BLaER1 (cell line): Measurements from ENCODE around the gene FLNB.

Experiments used
- H3K27ac ChIP-seq: shearing (Covaris generic); formaldehyde crosslinking; 2 replicates; pipeline ENCODE4 v1.8.1; 2022
- H3K27me3 ChIP-seq: shearing (Covaris generic); formaldehyde crosslinking; 2 replicates; pipeline ENCODE4 v1.8.1; 2022
- H3K36me3 ChIP-seq: shearing (Covaris generic); formaldehyde crosslinking; 2 replicates; pipeline ENCODE4 v1.8.1; 2022
- H3K4me1 ChIP-seq: shearing (Covaris generic); formaldehyde crosslinking; 2 replicates; pipeline ENCODE4 v1.8.1; 2022
- H3K4me2 ChIP-seq: shearing (Covaris generic); formaldehyde crosslinking; 2 replicates; pipeline ENCODE4 v1.8.1; 2022
- H3K4me3 ChIP-seq: shearing (Covaris generic); formaldehyde crosslinking; 2 replicates; pipeline ENCODE4 v1.8.1; 2022
- H3K9ac ChIP-seq: shearing (Covaris generic); formaldehyde crosslinking; 2 replicates; pipeline ENCODE4 v1.8.1; 2022
- H3K9me3 ChIP-seq: shearing (Covaris generic); formaldehyde crosslinking; 2 replicates; pipeline ENCODE4 v1.8.1; 2022
- H4K20me1 ChIP-seq: shearing (Covaris generic); formaldehyde crosslinking; 2 replicates; pipeline ENCODE4 v1.8.1; 2022
- Cebpa-rat ChIP-seq: shearing (Covaris generic); IDR thresholded peaks from 2 replicates; pipeline ENCODE4 v1.8.1; 2022

The FLNB gene

GRCh38 chr3:58107597-58107996 is 99.4 kb downstream of the FLNB start:
- Histone ChIP-seq H3K27me3 (no peaks in the 10 kb centered on the region), H3K9me3 (no peaks in the 10 kb centered on the region), H4K20me1 (no peaks in the 10 kb centered on the region), H3K27ac (no peak overlapping the region), H3K36me3 (peaks cover 98% of the 10 kb centered on the region), H3K9ac (no peak overlapping the region), H3K4me3 (no peak overlapping the region), H3K4me1 (no peaks in the 10 kb centered on the region), H3K4me2 (no peak overlapping the region)
- no peak for TF ChIP-seq Cebpa-rat

DNA sequence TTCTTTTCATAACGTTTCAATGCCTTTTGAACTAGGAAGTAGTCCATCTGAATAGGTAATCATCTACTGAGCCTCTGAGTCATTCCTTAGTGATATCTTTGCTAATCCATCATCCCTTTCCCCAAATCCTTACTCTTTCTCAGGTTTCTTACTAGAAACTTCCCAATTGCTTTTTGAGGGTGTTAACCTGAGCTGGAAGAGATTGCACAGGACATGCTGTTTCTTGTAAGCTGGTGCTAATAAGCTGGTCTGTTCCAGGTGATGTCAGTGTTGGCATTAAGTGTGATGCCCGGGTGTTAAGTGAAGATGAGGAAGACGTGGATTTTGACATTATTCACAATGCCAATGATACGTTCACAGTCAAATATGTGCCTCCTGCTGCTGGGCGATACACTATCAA is 101.5 kb downstream of the FLNB start:
- Histone ChIP-seq H3K27me3 (no peaks in the 10 kb centered on the region), H3K4me1 (no peaks in the 10 kb centered on the region), H3K4me2 (no peak overlapping the region), H3K9ac (no peak overlapping the region), H3K27ac (no peak overlapping the region), H3K36me3 (peaks cover 93% of the 10 kb centered on the region), H4K20me1 (no peaks in the 10 kb centered on the region), H3K4me3 (no peak overlapping the region), H3K9me3 (no peaks in the 10 kb centered on the region)
- no peak for TF ChIP-seq Cebpa-rat

GRCh38 chr3:58111513-58112184 is 103.4 kb downstream of the FLNB start:
- H3K4me2 ChIP-seq = no peak overlapping the region

GRCh38 chr3:58112185-58112535 is 103.9 kb downstream of the FLNB start:
- no peak overlapping the region for H3K27ac ChIP-seq
- no peak overlapping the region for H3K9ac ChIP-seq
- H3K27me3 ChIP-seq = no peaks in the 10 kb centered on the region
- no peaks in the 10 kb centered on the region for H3K9me3 ChIP-seq
- H3K4me2 ChIP-seq = no peak overlapping the region
- TF ChIP-seq Cebpa-rat = no peak
- H3K36me3 ChIP-seq = peaks cover 69% of the 10 kb centered on the region
- H4K20me1 ChIP-seq = peaks cover 22% of the 10 kb centered on the region
- H3K4me1 ChIP-seq = peaks cover 22% of the 10 kb centered on the region
- no peak overlapping the region for H3K4me3 ChIP-seq

More at GRCh38 chr3:58111513-58112184, 103.4 kb downstream of the FLNB start:
- Histone ChIP-seq H3K9me3 (no peaks in the 10 kb centered on the region), H3K4me3 (no peak overlapping the region), H3K27ac (no peak overlapping the region), H3K27me3 (no peaks in the 10 kb centered on the region), H4K20me1 (peaks cover 17% of the 10 kb centered on the region), H3K9ac (no peak overlapping the region), H3K36me3 (peaks cover 74% of the 10 kb centered on the region), H3K4me1 (peaks cover 17% of the 10 kb centered on the region)
- TF ChIP-seq Cebpa-rat = no peak

DNA sequence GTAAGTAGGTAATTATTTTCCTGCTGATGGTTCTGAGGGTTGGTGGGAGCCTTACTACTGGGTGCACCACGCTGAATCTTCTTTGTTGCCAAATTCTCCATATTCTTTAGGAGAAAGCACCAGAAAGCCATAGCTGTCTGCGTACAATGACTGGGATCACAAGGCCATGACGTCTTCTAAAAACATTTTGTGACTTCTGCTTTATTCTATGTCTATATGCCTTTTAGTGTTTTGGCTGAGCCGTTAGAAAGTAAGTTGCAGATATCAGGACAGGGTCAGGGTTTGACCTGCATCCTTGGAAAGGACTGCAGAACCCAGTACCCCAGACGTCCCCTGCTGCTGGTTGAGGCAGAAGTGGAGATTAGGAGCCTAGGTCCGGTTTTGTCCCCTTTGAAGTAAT is 107.0 kb downstream of the FLNB start:
- Histone ChIP-seq H3K36me3 (peaks cover 65% of the 10 kb centered on the region), H3K27ac (no peak overlapping the region), H3K9ac (no peak overlapping the region)

GRCh38 chr3:58116161-58116955 is 108.1 kb downstream of the FLNB start:
- Histone ChIP-seq H3K9ac (no peak overlapping the region), H3K4me2 (peak overlapping the region; percentile 83), H3K27ac (no peak overlapping the region; the same call in 1 of the 2 replicates), H3K4me3 (no peak overlapping the region), H3K36me3 (peaks cover 67% of the 10 kb centered on the region), H4K20me1 (peaks cover 28% of the 10 kb centered on the region), H3K9me3 (no peaks in the 10 kb centered on the region), H3K4me1 (peaks cover 59% of the 10 kb centered on the region), H3K27me3 (no peaks in the 10 kb centered on the region)
- TF ChIP-seq Cebpa-rat = no peak

More for the DNA sequence above, 107.0 kb downstream of the FLNB start:
- Histone ChIP-seq H3K27me3 (no peaks in the 10 kb centered on the region), H3K9me3 (no peaks in the 10 kb centered on the region), H4K20me1 (peaks cover 28% of the 10 kb centered on the region), H3K4me3 (no peak overlapping the region), H3K4me2 (peak overlapping the region; percentile 83), H3K4me1 (peaks cover 52% of the 10 kb centered on the region)
- no peak for TF ChIP-seq Cebpa-rat

DNA sequence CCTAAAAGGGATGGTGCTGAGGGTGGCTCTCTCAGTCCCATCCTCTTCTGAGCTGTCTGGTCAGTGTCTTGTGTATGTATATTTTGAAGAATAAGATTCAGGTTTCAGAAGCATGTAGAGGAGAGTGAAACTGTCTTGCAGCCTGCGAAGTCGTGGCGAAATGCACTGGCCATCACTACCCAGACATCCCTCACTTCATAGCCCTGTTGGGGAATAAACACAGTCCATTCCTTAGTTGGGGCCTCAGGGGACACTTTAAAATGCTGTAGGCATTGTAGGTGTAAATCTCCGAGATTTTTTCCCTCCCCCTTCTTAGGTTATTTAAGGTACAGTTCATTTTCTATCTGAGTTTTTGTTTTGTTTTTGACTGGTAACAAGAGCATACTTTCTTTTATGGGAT is 108.8 kb downstream of the FLNB start:
- H3K9ac ChIP-seq = no peak overlapping the region
- H3K4me3 ChIP-seq = no peak overlapping the region
- H3K27ac ChIP-seq = no peak overlapping the region
- peaks cover 28% of the 10 kb centered on the region for H4K20me1 ChIP-seq
- TF ChIP-seq Cebpa-rat = no peak
- H3K36me3 ChIP-seq = peaks cover 66% of the 10 kb centered on the region
- H3K27me3 ChIP-seq = no peaks in the 10 kb centered on the region
- H3K4me2 ChIP-seq = peak overlapping the region; percentile 83
- H3K9me3 ChIP-seq = no peaks in the 10 kb centered on the region
- peaks cover 59% of the 10 kb centered on the region for H3K4me1 ChIP-seq

DNA sequence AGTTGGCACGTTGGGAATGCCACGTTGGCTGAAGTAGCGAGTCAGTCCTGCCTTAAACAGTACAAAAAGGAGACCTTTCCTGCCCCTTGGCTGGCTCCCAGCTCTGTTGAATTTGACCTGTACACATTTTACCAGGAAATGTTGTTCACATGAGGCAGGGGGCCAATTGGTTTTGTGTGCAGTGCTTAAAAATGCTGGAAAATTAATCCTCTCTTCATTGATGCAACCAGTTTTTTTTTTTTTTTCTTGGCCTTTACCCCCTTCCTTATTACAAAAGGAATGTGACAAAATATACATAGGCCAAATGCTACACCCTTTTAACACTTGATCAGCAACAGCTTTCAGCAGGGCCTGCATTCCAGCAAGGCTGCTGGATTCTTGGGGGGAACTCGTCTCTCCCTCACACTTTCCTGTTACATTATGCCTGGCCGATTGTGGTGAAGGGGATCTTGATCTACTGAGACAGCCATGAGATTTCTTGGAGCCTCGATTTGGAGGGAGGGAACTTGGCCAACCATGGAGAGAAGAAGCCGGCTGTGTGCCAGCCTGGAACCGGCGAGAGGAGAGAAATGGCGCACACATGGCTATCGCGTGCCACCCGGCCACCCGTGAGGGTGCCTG is 109.4 kb downstream of the FLNB start:
- Histone ChIP-seq H3K27ac (no peak overlapping the region), H3K4me1 (peaks cover 59% of the 10 kb centered on the region), H3K4me2 (peak overlapping the region; percentile 83), H3K27me3 (no peaks in the 10 kb centered on the region), H3K9ac (no peak overlapping the region), H3K9me3 (no peaks in the 10 kb centered on the region), H3K36me3 (peaks cover 64% of the 10 kb centered on the region), H4K20me1 (peaks cover 28% of the 10 kb centered on the region), H3K4me3 (no peak overlapping the region)
- no peak for TF ChIP-seq Cebpa-rat

- Histone ChIP-seq H3K4me3 (no peak overlapping the region), H3K9me3 (no peaks in the 10 kb centered on the region), H3K27ac (no peak overlapping the region), H3K4me2 (no peak overlapping the region), H3K9ac (no peak overlapping the region), H3K27me3 (no peaks in the 10 kb centered on the region), H3K36me3 (peaks cover 64% of the 10 kb centered on the region), H3K4me1 (peaks cover 59% of the 10 kb centered on the region), H4K20me1 (peaks cover 28% of the 10 kb centered on the region)
- TF ChIP-seq Cebpa-rat = no peak
Observed at GRCh38 chr3:58119186-58119585, 111.0 kb downstream of the FLNB start.
